ENCODE measurements around the gene KCNMA1.

GRCh38 chr10:77074104-77074624 lies 563.4 kb downstream of the KCNMA1 start:
- TF ChIP-seq CTCF (IDR thresholded peaks at IDR 0.05; ENCODE audit: insufficient read depth, low read length, poor library complexity, severe bottlenecking) (no peak), EZH2phosphoT487 (conservative IDR thresholded peaks at IDR 0.05; ENCODE audit: low read length) (no peak)

All from SU-DHL-6 (cell line).